GM12874 (cell line): ENCODE measurements around the gene SFTA2.

Experiments used
- CTCF ChIP-seq: IDR thresholded peaks from 2 replicates; pipeline ENCODE4 v1.5.1; 2011; ENCODE audit warnings: low read depth, mild to moderate bottlenecking, control low read depth, low read length, moderate library complexity; ENCODE audit not compliant: insufficient read depth

Gene SFTA2

DNA sequence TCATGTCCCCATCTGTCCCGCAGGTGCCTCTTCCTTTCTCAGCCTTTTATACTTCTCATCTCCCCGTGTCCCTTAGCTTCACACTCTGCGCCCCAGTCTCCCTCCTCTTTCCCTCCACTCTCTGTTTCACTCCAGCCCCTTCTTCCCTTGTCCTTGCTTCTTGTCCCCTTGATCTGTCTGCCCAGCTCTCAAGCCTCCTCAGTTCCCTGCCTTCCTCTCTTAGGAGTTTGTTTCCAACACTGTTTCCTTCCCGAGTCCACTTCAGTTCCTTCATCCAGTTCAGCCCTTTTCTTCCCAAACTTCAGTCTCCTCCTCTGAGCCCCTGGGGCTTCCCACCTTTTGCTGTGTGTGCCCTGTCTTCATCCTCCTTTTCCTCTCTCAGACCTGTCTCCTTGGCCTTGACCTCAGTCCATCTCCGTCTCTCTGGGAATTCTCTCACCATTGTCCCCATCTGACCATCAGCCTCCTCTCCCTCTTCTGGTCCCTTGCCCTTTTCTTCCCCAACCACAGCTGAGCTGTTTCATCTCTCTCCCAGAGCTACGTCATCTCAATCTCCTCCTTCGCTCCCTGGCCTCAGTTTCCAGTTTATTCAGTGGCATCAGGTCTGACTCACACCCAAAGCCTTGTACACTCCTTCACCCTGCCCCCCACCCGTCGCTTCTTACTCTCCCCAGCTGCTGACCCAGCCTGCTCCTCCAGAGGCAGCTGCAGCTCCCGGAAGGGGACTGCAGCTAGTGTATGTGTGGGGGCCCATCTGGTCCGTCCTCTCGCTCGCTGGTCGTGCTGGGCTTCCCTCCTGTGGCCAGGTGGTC, 50.4 kb downstream of the SFTA2 start:
- TF ChIP-seq CTCF = no peak
